H1 (cell line): ENCODE data around the gene KRT84. TPM values are rescaled to one million over a fixed set of nuclear protein-coding genes. Genes with fewer than 3 reads are reported as not detected.

Experiments used
- CTCF ChIA-PET: fragments of 300-600 bp; sonication (Branson Sonifier 250); formaldehyde crosslinking; loops from one replicate; lab custom pipeline; 2021; ENCODE audit not compliant: partially characterized antibody; lab: Charles Lee
- POLR2A ChIA-PET: fragments of 300-600 bp; sonication (Branson Sonifier 250); formaldehyde crosslinking; loops from one replicate; lab custom pipeline; 2021; ENCODE audit warnings: inconsistent platforms; ENCODE audit not compliant: partially characterized antibody; lab: Charles Lee
- DNase-seq, 2 experiments: peaks; one replicate each; pipeline versions ENCODE4 v3.0.0 to v3.0.0-alpha.2; 2010 to 2022; ENCODE audit warnings: low spot score in 2 of 2, low read depth in 1 of 2, mixed read lengths in 1 of 2
- FAIRE-seq: peaks from 2 replicates; lab custom pipeline; 2011; peaks lifted over from hg19 to GRCh38; lab: Jason Lieb, UNC
- H2AFZ ChIP-seq: 2 replicates; pipeline ENCODE4 v1.8.1; 2012; ENCODE audit warnings: low read length, inconsistent platforms
- H2AK5ac ChIP-seq: 2 replicates; pipeline ENCODE4 v1.6.1; 2013; ENCODE audit warnings: low read depth, low read length
- H2BK120ac ChIP-seq: replicated peaks from 2 replicates; pipeline ENCODE3; 2013; ENCODE audit warnings: low read depth, low read length, inconsistent platforms
- H2BK12ac ChIP-seq: 2 replicates; pipeline ENCODE4 v1.6.1; 2013; ENCODE audit warnings: low read depth, low read length
- H2BK15ac ChIP-seq: 2 replicates; pipeline ENCODE4 v1.6.1; 2013; ENCODE audit warnings: low read length
- H2BK20ac ChIP-seq: 2 replicates; pipeline ENCODE4 v1.6.1; 2013; ENCODE audit warnings: low read length
- H2BK5ac ChIP-seq: 2 replicates; pipeline ENCODE4 v1.6.1; 2013; ENCODE audit warnings: low read depth, low read length
- H3K14ac ChIP-seq: 2 replicates; pipeline ENCODE4 v1.6.1; 2013; ENCODE audit warnings: inconsistent platforms; ENCODE audit not compliant: insufficient read length
- H3K18ac ChIP-seq: 2 replicates; pipeline ENCODE4 v1.6.1; 2013; ENCODE audit warnings: low read length; ENCODE audit errors: extremely low read depth
- H3K23ac ChIP-seq: 2 replicates; pipeline ENCODE4 v1.6.1; 2013; ENCODE audit warnings: inconsistent platforms; ENCODE audit not compliant: insufficient read length
- H3K23me2 ChIP-seq: 2 replicates; pipeline ENCODE4 v1.6.1; 2013; ENCODE audit warnings: low read depth, low read length
- H3K27ac ChIP-seq: 2 replicates; pipeline ENCODE4 v1.6.1; 2011; ENCODE audit warnings: low read depth, low read length, inconsistent platforms
- H3K27me3 ChIP-seq, 4 experiments: replicated peaks in 1 of 4; 1 replicate in 1 of 4; 2 replicates in 3 of 4; pipeline versions ENCODE4 v1.6.1 to v1.8.1; 2011 to 2013; ENCODE audit warnings: low read length in 3 of 4, mild to moderate bottlenecking in 3 of 4, inconsistent platforms in 2 of 4, mixed read lengths in 2 of 4, moderate library complexity in 1 of 4; ENCODE audit not compliant: control insufficient read depth in 3 of 4, insufficient read depth in 3 of 4; ENCODE audit errors: extremely low read depth in 1 of 4
- H3K36me3 ChIP-seq, 4 experiments: 2 replicates each; pipeline versions ENCODE4 v1.6.1 to v1.8.1; 2011 to 2013; ENCODE audit warnings: mild to moderate bottlenecking in 4 of 4, low read length in 3 of 4, moderate library complexity in 2 of 4, control low read depth in 1 of 4, inconsistent platforms in 1 of 4; ENCODE audit not compliant: insufficient read depth in 4 of 4, control insufficient read depth in 2 of 4
- H3K4ac ChIP-seq: replicated peaks from 2 replicates; pipeline ENCODE3; 2013; ENCODE audit warnings: low read length, low read depth, mixed read lengths, inconsistent platforms; ENCODE audit not compliant: insufficient read length
- H3K4me1 ChIP-seq, 4 experiments: replicated peaks in 1 of 4; 1 replicate in 1 of 4; 2 replicates in 3 of 4; pipeline versions ENCODE4 v1.6.1 to v1.8.1; 2011 to 2013; ENCODE audit warnings: low read length in 3 of 4, inconsistent platforms in 2 of 4, mixed read lengths in 1 of 4; ENCODE audit not compliant: insufficient read depth in 4 of 4, control insufficient read depth in 3 of 4
- H3K4me2 ChIP-seq, 2 experiments: 2 replicates each; pipeline versions ENCODE4 v1.6.1 to v1.8.1; 2011 to 2013; ENCODE audit warnings: low read depth in 2 of 2, low read length in 2 of 2, control low read depth in 1 of 2, inconsistent platforms in 1 of 2, mild to moderate bottlenecking in 1 of 2; ENCODE audit not compliant: insufficient read depth in 1 of 2
- H3K4me3 ChIP-seq, 4 experiments: fragments of 200-600, 300-600 bp in 1 of 4; sonication (generic), shearing (Covaris generic), sonication (Bioruptor Twin) in 1 of 4; 2 replicates each; pipeline versions ENCODE4 v1.5.1 to v1.8.1; 2011 to 2016; ENCODE audit warnings: low read length in 4 of 4, low read depth in 3 of 4, control low read depth in 2 of 4, inconsistent platforms in 2 of 4, mild to moderate bottlenecking in 2 of 4, mixed read lengths in 1 of 4, moderate library complexity in 1 of 4; ENCODE audit not compliant: insufficient read depth in 2 of 4; ENCODE audit errors: extremely low read depth in 1 of 4
- H3K56ac ChIP-seq: replicated peaks from 2 replicates; pipeline ENCODE3; 2013; ENCODE audit warnings: low read depth, mild to moderate bottlenecking, mixed read lengths, low read length, inconsistent platforms; ENCODE audit not compliant: insufficient read length
- H3K79me1 ChIP-seq: 2 replicates; pipeline ENCODE4 v1.6.1; 2013; ENCODE audit warnings: low read depth, low read length, control low read depth
- H3K79me2 ChIP-seq, 2 experiments: 2 replicates each; pipeline versions ENCODE4 v1.6.1 to v1.8.1; 2012 to 2013; ENCODE audit warnings: low read length in 2 of 2, mild to moderate bottlenecking in 2 of 2, inconsistent platforms in 1 of 2; ENCODE audit not compliant: insufficient read depth in 2 of 2, control insufficient read depth in 1 of 2
- H3K9ac ChIP-seq, 4 experiments: replicated peaks in 1 of 4; 1 replicate in 1 of 4; 2 replicates in 3 of 4; pipeline versions ENCODE4 v1.6.1 to v1.8.1; 2011 to 2013; ENCODE audit warnings: low read depth in 3 of 4, low read length in 3 of 4, control low read depth in 2 of 4, mild to moderate bottlenecking in 2 of 4, moderate library complexity in 2 of 4, inconsistent platforms in 1 of 4; ENCODE audit errors: extremely low read depth in 1 of 4
- H3K9me3 ChIP-seq, 2 experiments: 2 replicates each; pipeline versions ENCODE4 v1.6.1 to v1.8.1; 2012 to 2013; ENCODE audit warnings: mild to moderate bottlenecking in 2 of 2, moderate library complexity in 2 of 2, control low read depth in 1 of 2, inconsistent platforms in 1 of 2, low read depth in 1 of 2, low read length in 1 of 2, mixed read lengths in 1 of 2; ENCODE audit not compliant: insufficient read depth in 2 of 2
- H4K20me1 ChIP-seq, 2 experiments: replicated peaks in 1 of 2; 2 replicates each; pipeline versions ENCODE3 to v1.8.1; 2011 to 2013; ENCODE audit warnings: inconsistent platforms in 2 of 2, low read length in 2 of 2, mild to moderate bottlenecking in 1 of 2; ENCODE audit not compliant: insufficient read depth in 2 of 2, control insufficient read depth in 1 of 2
- H4K5ac ChIP-seq: 2 replicates; pipeline ENCODE4 v1.6.1; 2013; ENCODE audit warnings: low read length, low read depth, mixed read lengths, inconsistent platforms; ENCODE audit not compliant: insufficient read length
- H4K8ac ChIP-seq: 2 replicates; pipeline ENCODE4 v1.8.0; 2013; ENCODE audit warnings: mild to moderate bottlenecking, moderate library complexity, low read length, inconsistent platforms; ENCODE audit not compliant: insufficient read depth; ENCODE audit errors: extremely low read depth
- H4K91ac ChIP-seq: replicated peaks from 2 replicates; pipeline ENCODE3; 2013; ENCODE audit warnings: low read length, mixed read lengths, inconsistent platforms; ENCODE audit not compliant: insufficient read length
- E2F6 ChIP-seq: IDR thresholded peaks from 2 replicates; pipeline ENCODE4 v1.6.1; 2012; ENCODE audit warnings: inconsistent platforms
- JUN ChIP-seq: IDR thresholded peaks from 2 replicates; pipeline ENCODE4 v1.6.1; 2011; ENCODE audit warnings: low read depth, mild to moderate bottlenecking, improper control_type of control experiment, low read length
- WGBS, 2 experiments: shearing (Covaris generic) in 1 of 2; methylation state at CpG; one replicate each; pipeline versions ENCODE4 v1.1.6 to v1.1.7; 2013 to 2015; ENCODE audit warnings: low lambda C conversion rate in 2 of 2, mixed read lengths in 2 of 2, inconsistent platforms in 1 of 2, low coverage in 1 of 2, missing lambda C conversion rate in 1 of 2; ENCODE audit not compliant: insufficient replicate concordance in 2 of 2, insufficient coverage in 1 of 2, insufficient read length in 1 of 2; ENCODE audit errors: extremely low coverage in 1 of 2, missing lambda C conversion rate in 1 of 2; 5-methylcytosine and 5-hydroxymethylcytosine counted together
- polyA plus RNA-seq, 7 experiments: library from polyadenylated mRNA; depleted of rRNA in 3 of 7; stranded (reverse) in 5 of 7; unstranded in 2 of 7; fragments of >200 nt in 5 of 7; fragments of 200-250 nt in 2 of 7; gene quantifications; 1 replicate in 5 of 7; 2 replicates in 1 of 7; 4 replicates in 1 of 7; pipeline versions ENCODE4 v1.2.1 to v1.2.3, GENCODE V29; 2011 to 2013; ENCODE audit warnings: missing spikeins in 2 of 7, mixed read lengths in 2 of 7
- total RNA-seq: library from RNA; stranded (reverse); fragmentation: NEBNext Ultra II Directional; extraction: Animal tissue kit (Norgen Biotek cat#: 25700); gene quantifications from 2 replicates; pipeline ENCODE4 v1.2.1, GENCODE V29; 2021

KRT84 gene
- total and polyA plus RNA-seq, 2 of the 8 experiments (the other 6 are each of a cell fraction or from before 2014, with no cell fraction given), result not detected

GRCh38 chr12:52402377-52402776 lies 16.9 kb upstream of the KRT84 start:
- no peak overlapping the region for H2BK15ac ChIP-seq
- H3K4me2 ChIP-seq, result no peak overlapping the region
- H3K9ac ChIP-seq, result no peak overlapping the region
- peak; percentile 33; the same call in 1 of the 2 replicates for TF ChIP-seq E2F6
- no peak for TF ChIP-seq JUN
- no peaks in the 10 kb centered on the region for H3K36me3 ChIP-seq
- H2BK120ac ChIP-seq, result no peak overlapping the region
- 100% methylated on average over 2 of the region's 2 CpGs; no CpG with 5 or more reads in 1 of the 2 experiments for WGBS, 2 experiments
- DNase-seq (no peak), FAIRE-seq (no peak)
- H3K79me2 ChIP-seq, result no peaks in the 10 kb centered on the region
- CTCF ChIA-PET, result interaction anchor here (0.7 to 2.6 kb wide), 16 partner anchors 11 to 651 kb away, joined by 3 to 12 read pairs (median 4); no protein-coding TSS in a partner anchor
- peaks cover 0 to 5% (median under 1%) of the 10 kb centered on the region in 4 experiments; a peak in 1 of 7 replicates for H3K4me1 ChIP-seq
- no peak overlapping the region for H3K56ac ChIP-seq
- H3K14ac ChIP-seq, result no peak overlapping the region
- no peak overlapping the region for H2BK20ac ChIP-seq
- POLR2A ChIA-PET, result no interaction called here
- peaks cover 3% of the 10 kb centered on the region; the same call in 1 of the 2 replicates for H3K23me2 ChIP-seq
- no peaks in the 10 kb centered on the region for H3K9me3 ChIP-seq
- H2AK5ac ChIP-seq, result no peak overlapping the region
- no peak overlapping the region for H2BK5ac ChIP-seq
- no peak overlapping the region for H4K91ac ChIP-seq
- no peak overlapping the region for H3K4ac ChIP-seq
- H2AFZ ChIP-seq, result no peak overlapping the region
- H3K23ac ChIP-seq, result no peak overlapping the region
- H3K18ac ChIP-seq, result no peak overlapping the region
- no peak overlapping the region for H2BK12ac ChIP-seq
- H4K5ac ChIP-seq, result no peak overlapping the region
- no peaks in the 10 kb centered on the region; a peak in 1 of 7 replicates for H3K27me3 ChIP-seq
- H3K27ac ChIP-seq, result no peak overlapping the region
- no peak overlapping the region for H4K8ac ChIP-seq
- H4K20me1 ChIP-seq, result no peaks in the 10 kb centered on the region
- no peaks in the 10 kb centered on the region for H3K79me1 ChIP-seq
- no peak overlapping the region for H3K4me3 ChIP-seq
